ENCODE data around the gene LRRC23. TPM values are rescaled to one million over a fixed set of nuclear protein-coding genes. Genes with fewer than 3 reads are reported as not detected.

The LRRC23 gene
- total and polyA plus RNA-seq, 2 of the 13 experiments (the other 11 are each of a cell fraction or from before 2014, with no cell fraction given), result 6.0 to 7.8 TPM

- TF ChIP-seq GMEB2 (CRISPR knock-in tag; IDR thresholded peaks at IDR 0.05; ENCODE audit: low read depth) (0 out of 2 replicates have a peak, but pooled peaks have one; percentile 62), ESRRA (CRISPR knock-in tag; IDR thresholded peaks at IDR 0.05; ENCODE audit: low read depth) (peak; percentile 66; the same call in 1 of the 2 replicates), SSRP1 (CRISPR knock-in tag; IDR thresholded peaks at IDR 0.05) (no peak; the same call in 1 of the 2 replicates), HNRNPLL (IDR thresholded peaks at IDR 0.05; ENCODE audit: low read depth, low read length, poor library complexity, severe bottlenecking) (no peak), ZNF883 (CRISPR knock-in tag; IDR thresholded peaks at IDR 0.05; ENCODE audit: not compliant biosample characterization) (no peak), IRX3 (CRISPR knock-in tag; IDR thresholded peaks at IDR 0.05; ENCODE audit: borderline replicate concordance, low read depth) (peak; percentile 89), HNRNPUL1 (IDR thresholded peaks at IDR 0.05; ENCODE audit: low read depth, low read length) (no peak), ATM (IDR thresholded peaks at IDR 0.05; ENCODE audit: borderline replicate concordance) (no peak), AFF4 (CRISPR knock-in tag; IDR thresholded peaks at IDR 0.05) (peak; percentile 98), ZNF570 (CRISPR knock-in tag; IDR thresholded peaks at IDR 0.05; ENCODE audit: borderline replicate concordance) (peak; percentile 86; the same call in 1 of the 2 replicates), SYNCRIP (IDR thresholded peaks at IDR 0.05; ENCODE audit: insufficient read depth, low read depth, low read length) (no peak), ZNF704 (CRISPR knock-in tag; IDR thresholded peaks at IDR 0.05; ENCODE audit: borderline replicate concordance) (no peak), FOXJ3 (CRISPR knock-in tag; IDR thresholded peaks at IDR 0.05; ENCODE audit: borderline replicate concordance) (peak; percentile 70; the same call in 1 of the 2 replicates), ZNF609 (CRISPR knock-in tag; IDR thresholded peaks at IDR 0.05; ENCODE audit: borderline replicate concordance) (peak; percentile 78), HBP1 (CRISPR knock-in tag; IDR thresholded peaks at IDR 0.05; ENCODE audit: low read depth) (no peak; the same call in 1 of the 2 replicates)
These were observed 39.2 kb downstream of the LRRC23 start, which contains the start of the genes C12orf57 and RNU7-1 (continued) for GRCh38 chr12:6943722-6944380.
